Measurements from ENCODE around the gene DUSP28. TPM values are rescaled to one million over a fixed set of nuclear protein-coding genes. Genes with fewer than 3 reads are reported as not detected.

DUSP28 gene
- total and polyA plus RNA-seq, 2 of the 13 experiments (the other 11 are each of a cell fraction or from before 2014, with no cell fraction given): 5.2 to 8.6 TPM

DNA sequence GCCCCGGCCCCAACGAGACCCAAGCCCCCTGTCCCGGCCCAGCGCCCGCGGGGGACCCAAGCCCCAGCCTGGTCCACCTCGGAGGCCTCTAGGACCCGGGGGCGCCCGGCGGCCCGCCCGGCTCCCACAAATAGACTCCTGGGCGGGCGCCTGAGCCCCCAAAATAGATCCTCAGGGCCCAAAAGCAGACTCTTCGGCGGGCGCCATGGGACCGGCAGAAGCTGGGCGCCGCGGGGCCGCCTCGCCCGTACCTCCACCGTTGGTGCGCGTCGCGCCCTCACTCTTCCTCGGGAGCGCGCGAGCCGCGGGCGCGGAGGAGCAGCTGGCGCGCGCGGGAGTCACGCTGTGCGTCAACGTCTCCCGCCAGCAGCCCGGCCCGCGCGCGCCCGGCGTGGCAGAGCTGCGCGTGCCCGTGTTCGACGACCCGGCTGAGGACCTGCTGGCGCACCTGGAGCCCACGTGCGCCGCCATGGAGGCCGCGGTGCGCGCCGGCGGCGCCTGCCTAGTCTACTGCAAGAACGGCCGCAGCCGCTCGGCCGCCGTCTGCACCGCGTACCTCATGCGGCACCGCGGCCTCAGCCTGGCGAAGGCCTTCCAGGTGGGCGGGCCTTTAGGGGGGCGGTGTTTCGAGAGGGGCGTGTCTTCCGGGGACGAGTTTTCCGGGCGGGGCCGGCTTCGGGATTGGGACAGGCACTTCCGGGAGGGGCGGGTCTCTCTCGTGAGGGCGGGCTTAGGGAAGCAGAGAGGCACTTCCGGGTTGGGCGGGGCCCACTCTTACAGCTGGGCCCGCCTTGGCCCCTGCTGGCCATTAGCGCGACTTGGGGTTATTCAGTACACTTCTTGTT lies 545 bp downstream of the DUSP28 start (continued):
- no peak; the same call in 1 of the 2 replicates for TF ChIP-seq KLF9 (CRISPR knock-in tag; IDR thresholded peaks at IDR 0.05; ENCODE audit: low read depth)
- no peak for TF ChIP-seq ZNF619 (CRISPR knock-in tag; IDR thresholded peaks at IDR 0.05)
- TF ChIP-seq GZF1 (CRISPR knock-in tag; IDR thresholded peaks at IDR 0.05): no peak
- no peak for TF ChIP-seq TCF7 (IDR thresholded peaks at IDR 0.05; ENCODE audit: low read depth)
- TF ChIP-seq MATR3 (CRISPR knock-in tag; IDR thresholded peaks at IDR 0.05): no peak
- no peak for TF ChIP-seq SUZ12 (IDR thresholded peaks at IDR 0.05; ENCODE audit: low read depth, low read length)
- no peak for TF ChIP-seq NFE2L1 (CRISPR knock-in tag; IDR thresholded peaks at IDR 0.05; ENCODE audit: borderline replicate concordance)
- TF ChIP-seq ZFP62 (CRISPR knock-in tag; IDR thresholded peaks at IDR 0.05): no peak
- no peak for TF ChIP-seq ZFP36 (IDR thresholded peaks at IDR 0.05; ENCODE audit: borderline replicate concordance, low read depth, low read length, partially characterized antibody)
- TF ChIP-seq HNF4A (CRISPR knock-in tag; IDR thresholded peaks at IDR 0.05): no peak
- no peak for TF ChIP-seq ATF1 (CRISPR knock-in tag; IDR thresholded peaks at IDR 0.05)
- TF ChIP-seq, protein P1, sequence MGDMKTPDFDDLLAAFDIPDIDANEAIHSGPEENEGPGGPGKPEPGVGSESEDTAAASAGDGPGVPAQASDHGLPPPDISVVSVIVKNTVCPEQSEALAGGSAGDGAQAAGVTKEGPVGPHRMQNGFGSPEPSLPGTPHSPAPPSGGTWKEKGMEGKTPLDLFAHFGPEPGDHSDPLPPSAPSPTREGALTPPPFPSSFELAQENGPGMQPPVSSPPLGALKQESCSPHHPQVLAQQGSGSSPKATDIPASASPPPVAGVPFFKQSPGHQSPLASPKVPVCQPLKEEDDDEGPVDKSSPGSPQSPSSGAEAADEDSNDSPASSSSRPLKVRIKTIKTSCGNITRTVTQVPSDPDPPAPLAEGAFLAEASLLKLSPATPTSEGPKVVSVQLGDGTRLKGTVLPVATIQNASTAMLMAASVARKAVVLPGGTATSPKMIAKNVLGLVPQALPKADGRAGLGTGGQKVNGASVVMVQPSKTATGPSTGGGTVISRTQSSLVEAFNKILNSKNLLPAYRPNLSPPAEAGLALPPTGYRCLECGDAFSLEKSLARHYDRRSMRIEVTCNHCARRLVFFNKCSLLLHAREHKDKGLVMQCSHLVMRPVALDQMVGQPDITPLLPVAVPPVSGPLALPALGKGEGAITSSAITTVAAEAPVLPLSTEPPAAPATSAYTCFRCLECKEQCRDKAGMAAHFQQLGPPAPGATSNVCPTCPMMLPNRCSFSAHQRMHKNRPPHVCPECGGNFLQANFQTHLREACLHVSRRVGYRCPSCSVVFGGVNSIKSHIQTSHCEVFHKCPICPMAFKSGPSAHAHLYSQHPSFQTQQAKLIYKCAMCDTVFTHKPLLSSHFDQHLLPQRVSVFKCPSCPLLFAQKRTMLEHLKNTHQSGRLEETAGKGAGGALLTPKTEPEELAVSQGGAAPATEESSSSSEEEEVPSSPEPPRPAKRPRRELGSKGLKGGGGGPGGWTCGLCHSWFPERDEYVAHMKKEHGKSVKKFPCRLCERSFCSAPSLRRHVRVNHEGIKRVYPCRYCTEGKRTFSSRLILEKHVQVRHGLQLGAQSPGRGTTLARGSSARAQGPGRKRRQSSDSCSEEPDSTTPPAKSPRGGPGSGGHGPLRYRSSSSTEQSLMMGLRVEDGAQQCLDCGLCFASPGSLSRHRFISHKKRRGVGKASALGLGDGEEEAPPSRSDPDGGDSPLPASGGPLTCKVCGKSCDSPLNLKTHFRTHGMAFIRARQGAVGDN (CRISPR knock-in tag; IDR thresholded peaks at IDR 0.05): peak; percentile 94
